COLO829 (cell line): ENCODE measurements around the gene BANF2.
"Not testable (repeated sequence)": the region's sequence is repeated elsewhere in the genome, so short reads cannot be mapped to it uniquely, and the experiment has no call there.

Experiments used
- DNase-seq: peaks from one replicate; pipeline ENCODE4 v3.0.0; 2012; ENCODE audit warnings: low spot score

BANF2 gene

GRCh38 chr20:17699931-17700351 is at the start of gene BANF2:
Gene BANF2 (plus strand): TSS chr20:17699966. CDS start chr20:17725026, 25,060 bp downstream.
- DNase-seq: no peak

GRCh38 chr20:17650301-17651128 is 49.3 kb upstream of the BANF2 start:
- no peak for DNase-seq

GRCh38 chr20:17651129-17651759 is 48.5 kb upstream of the BANF2 start:
- no peak for DNase-seq

- no peak for DNase-seq
Observed at GRCh38 chr20:17651760-17652388, 47.9 kb upstream of the BANF2 start.

- no peak for DNase-seq
Observed at GRCh38 chr20:17652411-17652810, 47.4 kb upstream of the BANF2 start.

GRCh38 chr20:17653835-17654648 is 45.7 kb upstream of the BANF2 start:
- DNase-seq: peak; percentile 12

GRCh38 chr20:17654649-17655285 is 45.0 kb upstream of the BANF2 start:
- peak; percentile 59 for DNase-seq

GRCh38 chr20:17655286-17655651 is 44.5 kb upstream of the BANF2 start:
- DNase-seq: peak; percentile 42

- DNase-seq: no peak
Observed at GRCh38 chr20:17655865-17656479, 43.8 kb upstream of the BANF2 start.

GRCh38 chr20:17657079-17657825 is 42.5 kb upstream of the BANF2 start:
- DNase-seq: no peak

GRCh38 chr20:17657898-17658647 is 41.7 kb upstream of the BANF2 start:
- DNase-seq: no peak

GRCh38 chr20:17658648-17658993 is 41.1 kb upstream of the BANF2 start:
- DNase-seq: no peak

- DNase-seq: not testable (repeated sequence)
Observed at GRCh38 chr20:17659344-17659743, 40.4 kb upstream of the BANF2 start.

- no peak for DNase-seq
Observed at GRCh38 chr20:17659801-17660200, 40.0 kb upstream of the BANF2 start.

GRCh38 chr20:17660667-17661066 is 39.1 kb upstream of the BANF2 start:
- no peak for DNase-seq

- DNase-seq: no peak
Observed at GRCh38 chr20:17661121-17661744, 38.5 kb upstream of the BANF2 start.

GRCh38 chr20:17662333-17663039 is 37.3 kb upstream of the BANF2 start:
- no peak for DNase-seq

GRCh38 chr20:17663040-17663399 is 36.7 kb upstream of the BANF2 start:
- DNase-seq: no peak

- no peak for DNase-seq
Observed at GRCh38 chr20:17663486-17663885, 36.3 kb upstream of the BANF2 start.
